IMR-90 (cell line): ENCODE data around the gene ZSWIM8. TPM values are rescaled to one million over a fixed set of nuclear protein-coding genes. Genes with fewer than 3 reads are reported as not detected.

ENCODE experiments used
- ATAC-seq: fragments of 200-7000 bp; cut with Tn5 transposase; 2 replicates; pipeline ENCODE4 v1.9.1; 2020; ENCODE audit warnings: low read depth, mild to moderate bottlenecking, moderate library complexity
- BruUV-seq: library from RNA; stranded (reverse); fragments of 400-500 nt; replicated peaks from 2 replicates; lab custom pipeline; 2021; lab: Mats Ljungman, UMichigan
- CTCF ChIA-PET: fragments of 300-600 bp; formaldehyde crosslinking; extraction: SDS; loops from one replicate; lab custom pipeline; 2021; ENCODE audit warnings: antibody characterized with exemption; lab: Yijun Ruan, JAX
- POLR2A ChIA-PET: fragments of 300-600 bp; sonication (Branson Sonifier 250); formaldehyde crosslinking; loops from one replicate; lab custom pipeline; 2022; ENCODE audit warnings: antibody characterized with exemption; ENCODE audit not compliant: unreplicated experiment; lab: Charles Lee
- DNase-seq: peaks from one replicate; pipeline ENCODE4 v3.0.0; 2013
- H2AFZ ChIP-seq: replicated peaks from 2 replicates; pipeline ENCODE3; 2013; ENCODE audit warnings: low read length, mild to moderate bottlenecking; ENCODE audit not compliant: poor library complexity
- H2AK5ac ChIP-seq: 2 replicates; pipeline ENCODE4 v1.6.1; 2013; ENCODE audit warnings: low read depth, low read length, inconsistent platforms
- H2AK9ac ChIP-seq: replicated peaks from 2 replicates; pipeline ENCODE3; 2013; ENCODE audit warnings: mild to moderate bottlenecking, low read depth, low read length, moderate library complexity; ENCODE audit not compliant: poor library complexity
- H2BK120ac ChIP-seq: 2 replicates; pipeline ENCODE4 v1.6.1; 2013; ENCODE audit warnings: low read depth, low read length, inconsistent platforms
- H2BK15ac ChIP-seq: 3 replicates; pipeline ENCODE4 v1.6.1; 2013; ENCODE audit warnings: low read depth, low read length, inconsistent platforms
- H2BK20ac ChIP-seq: 2 replicates; pipeline ENCODE4 v1.6.1; 2013; ENCODE audit warnings: low read depth, mild to moderate bottlenecking, inconsistent platforms, low read length, moderate library complexity
- H2BK5ac ChIP-seq: 2 replicates; pipeline ENCODE4 v1.6.1; 2013; ENCODE audit warnings: mild to moderate bottlenecking, low read depth, low read length, inconsistent platforms; ENCODE audit not compliant: poor library complexity, severe bottlenecking
- H3K14ac ChIP-seq: replicated peaks from 2 replicates; pipeline ENCODE4 v1.6.1; 2013; ENCODE audit warnings: low read depth, low read length, inconsistent platforms
- H3K18ac ChIP-seq: 2 replicates; pipeline ENCODE4 v1.6.1; 2013; ENCODE audit warnings: low read depth, low read length, control low read depth
- H3K23ac ChIP-seq: 2 replicates; pipeline ENCODE4 v1.6.1; 2013; ENCODE audit warnings: low read depth, low read length, inconsistent platforms
- H3K27ac ChIP-seq: 2 replicates; pipeline ENCODE4 v1.5.1; 2013; ENCODE audit warnings: mild to moderate bottlenecking, control low read depth, low read length; ENCODE audit not compliant: insufficient read depth
- H3K27me3 ChIP-seq: 2 replicates; pipeline ENCODE4 v1.6.1; 2013; ENCODE audit warnings: low read length; ENCODE audit not compliant: control insufficient read depth, insufficient read depth
- H3K36me3 ChIP-seq: 2 replicates; pipeline ENCODE4 v1.6.1; 2013; ENCODE audit warnings: low read length, mixed read lengths; ENCODE audit not compliant: control insufficient read depth, insufficient read depth
- H3K4ac ChIP-seq: 2 replicates; pipeline ENCODE4 v1.6.1; 2013; ENCODE audit warnings: low read depth, low read length, inconsistent platforms
- H3K4me1 ChIP-seq: 2 replicates; pipeline ENCODE4 v1.6.1; 2013; ENCODE audit warnings: low read length, mixed read lengths; ENCODE audit not compliant: control insufficient read depth, insufficient read depth
- H3K4me2 ChIP-seq: 2 replicates; pipeline ENCODE4 v1.6.1; 2013; ENCODE audit warnings: low read depth, mild to moderate bottlenecking, control low read depth, low read length, moderate library complexity
- H3K4me3 ChIP-seq: 2 replicates; pipeline ENCODE4 v1.5.1; 2013; ENCODE audit warnings: low read depth, mild to moderate bottlenecking, control low read depth, low read length, moderate library complexity; ENCODE audit not compliant: insufficient read depth
- H3K56ac ChIP-seq: 2 replicates; pipeline ENCODE4 v1.6.1; 2013; ENCODE audit warnings: low read length, inconsistent platforms; ENCODE audit not compliant: insufficient read depth; ENCODE audit errors: extremely low read depth
- H3K79me1 ChIP-seq, 2 experiments: 2 replicates each; pipeline ENCODE4 v1.6.1; 2013; ENCODE audit warnings: low read length in 2 of 2, inconsistent platforms in 1 of 2, low read depth in 1 of 2
- H3K9ac ChIP-seq: 2 replicates; pipeline ENCODE4 v1.6.1; 2013; ENCODE audit warnings: low read depth, low read length, control low read depth
- H3K9me1 ChIP-seq: 2 replicates; pipeline ENCODE4 v1.6.1; 2013; ENCODE audit warnings: low read length, inconsistent platforms; ENCODE audit not compliant: insufficient read depth
- H3K9me3 ChIP-seq: 2 replicates; pipeline ENCODE4 v1.6.1; 2013; ENCODE audit warnings: low read length; ENCODE audit not compliant: control insufficient read depth, insufficient read depth
- H4K20me1 ChIP-seq: 2 replicates; pipeline ENCODE4 v1.6.1; 2013; ENCODE audit warnings: low read length, inconsistent platforms; ENCODE audit not compliant: insufficient read depth
- H4K5ac ChIP-seq: 2 replicates; pipeline ENCODE4 v1.6.1; 2013; ENCODE audit warnings: mild to moderate bottlenecking, low read depth, low read length, control low read depth
- H4K8ac ChIP-seq, 2 experiments: 2 replicates each; pipeline ENCODE4 v1.6.1; 2013; ENCODE audit warnings: low read depth in 2 of 2, low read length in 2 of 2, control low read depth in 1 of 2, inconsistent platforms in 1 of 2
- H4K91ac ChIP-seq: 2 replicates; pipeline ENCODE4 v1.6.1; 2013; ENCODE audit warnings: low read depth, low read length, inconsistent platforms; ENCODE audit not compliant: insufficient read depth
- BHLHE40 ChIP-seq: fragments of 150-350 bp; IDR thresholded peaks from 2 replicates; pipeline ENCODE4 v1.6.1; 2016; ENCODE audit warnings: mild to moderate bottlenecking, low read depth, low read length
- FOS ChIP-seq: fragments of 150-350 bp; IDR thresholded peaks from 2 replicates; pipeline ENCODE4 v1.6.1; 2016; ENCODE audit warnings: low read depth, low read length
- MAFK ChIP-seq: IDR thresholded peaks from 2 replicates; pipeline ENCODE4 v1.6.1; 2012; ENCODE audit warnings: low read depth, low read length, improper control_type of control experiment
- NFE2L2 ChIP-seq: fragments of 150-350 bp; IDR thresholded peaks from 2 replicates; pipeline ENCODE4 v1.6.1; 2016; ENCODE audit warnings: low read depth, mild to moderate bottlenecking, low read length
- POLR2A ChIP-seq: IDR thresholded peaks from 2 replicates; pipeline ENCODE4 v1.6.1; 2012; ENCODE audit warnings: mild to moderate bottlenecking, low read depth, low read length
- RCOR1 ChIP-seq: IDR thresholded peaks from 2 replicates; pipeline ENCODE4 v1.6.1; 2012; ENCODE audit warnings: mild to moderate bottlenecking, low read length, improper control_type of control experiment; ENCODE audit not compliant: insufficient replicate concordance
- RFX5 ChIP-seq: IDR thresholded peaks from 2 replicates; pipeline ENCODE4 v1.8.0; 2012; ENCODE audit warnings: low read depth, mild to moderate bottlenecking, low read length, moderate library complexity
- USF2 ChIP-seq: fragments of 150-350 bp; IDR thresholded peaks from 2 replicates; pipeline ENCODE4 v1.6.1; 2017; ENCODE audit warnings: mild to moderate bottlenecking, antibody characterized with exemption, low read length, low read depth
- WGBS, 2 experiments: methylation state at CpG; one replicate each; pipeline versions ENCODE4 v1.1.5 to v1.1.7; 2013; ENCODE audit warnings: missing lambda C conversion rate in 2 of 2; ENCODE audit not compliant: insufficient read length in 1 of 2; ENCODE audit errors: extremely low coverage in 2 of 2; 5-methylcytosine and 5-hydroxymethylcytosine counted together
- dilution Hi-C: fragments of 300-500 bp; cut with HindIII; formaldehyde crosslinking; loops from one replicate; pipeline ENCODE4 v1.14.3; 2018; ENCODE audit warnings: low sequenced_read_pairs; ENCODE audit not compliant: unreplicated experiment
- in situ Hi-C: fragments of 300-500 bp; cut with MboI; formaldehyde crosslinking; loops from 3 replicates; pipeline ENCODE4 v1.14.3; 2019; ENCODE audit warnings: low sequenced_read_pairs, inconsistent platforms, mixed read lengths
- intact Hi-C: fragments of 100-400 bp; cut with micrococcal nuclease; formaldehyde crosslinking; loops from 2 replicates; pipeline ENCODE4 v1.10.0; 2022
- microRNA-seq, 2 experiments: library from miRNA; stranded (forward) in 1 of 2; unstranded in 1 of 2; fragments of 10-50 nt in 1 of 2; fragments of <30 nt in 1 of 2; gene quantifications in 1 of 2; microRNA quantifications in 1 of 2; one replicate each; pipeline versions ENCODE3 to v1.1.0; 2013 to 2020; ENCODE audit not compliant: insufficient read depth in 1 of 2, insufficient read length in 1 of 2, unreplicated experiment in 1 of 2
- polyA plus RNA-seq, 3 experiments: library from polyadenylated mRNA; depleted of rRNA; stranded (reverse); fragments of >200 nt; gene quantifications; 2 replicates each; pipeline ENCODE4 v1.2.3, GENCODE V29; 2012; ENCODE audit warnings: low replicate concordance in 1 of 3
- small RNA-seq, 5 experiments: library from RNA; depleted of rRNA; stranded (forward); fragments of <200 nt; gene quantifications; one replicate each; pipeline ENCODE3, GENCODE V24; 2012
- total RNA-seq: library from RNA; depleted of rRNA; stranded (reverse); fragments of >200 nt; gene quantifications from 2 replicates; pipeline ENCODE4 v1.2.3, GENCODE V29; 2012; rRNA removed

ZSWIM8 gene
- total and polyA plus RNA-seq, 2 of the 4 experiments (the other 2 are of a cell fraction) = 16.8 to 103 TPM

DNA sequence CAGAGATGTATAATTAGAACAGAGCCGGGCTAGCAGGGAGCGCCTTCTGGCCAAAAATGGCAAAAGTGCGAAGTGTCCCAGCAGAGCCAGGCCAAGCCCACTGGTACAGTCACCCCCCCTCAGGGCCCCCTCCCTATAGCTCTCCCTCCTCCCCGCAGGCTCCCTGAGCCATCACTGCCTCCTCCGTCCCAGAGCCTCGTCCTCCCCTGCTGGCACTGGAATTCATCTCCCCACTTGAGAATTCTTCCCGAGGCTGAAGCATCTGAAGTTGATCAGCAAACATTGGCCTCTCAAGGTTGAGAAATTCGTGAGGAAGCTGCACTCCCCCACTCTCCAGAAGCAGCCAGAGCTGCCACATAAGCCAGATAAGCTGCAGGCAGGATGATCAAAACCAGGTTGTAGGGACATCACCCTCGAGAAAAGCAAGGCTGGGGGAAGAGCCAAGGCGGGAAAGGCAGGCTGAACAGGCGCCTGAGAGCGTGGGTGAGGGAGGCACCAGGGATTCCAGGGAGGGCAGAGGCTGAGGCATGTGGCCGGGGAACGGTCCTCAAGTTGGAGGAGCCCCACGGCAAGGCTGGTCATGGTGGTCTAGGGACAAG lies 65.6 kb downstream of the ZSWIM8 start:
- H3K4me2 ChIP-seq = no peak overlapping the region
- no peak overlapping the region for H2BK120ac ChIP-seq
- no peak overlapping the region for H2AFZ ChIP-seq
- no peak overlapping the region for H2BK5ac ChIP-seq
- H2BK20ac ChIP-seq = no peak overlapping the region
- intact Hi-C loops (no loop called here), in situ Hi-C loops (no loop called here), dilution Hi-C loops (no loop called here)
- no peak overlapping the region for H3K23ac ChIP-seq
- TF ChIP-seq POLR2A (no peak), RCOR1 (no peak), MAFK (no peak), NFE2L2 (no peak), RFX5 (no peak), USF2 (no peak), BHLHE40 (no peak), FOS (no peak)
- 62% methylated on average over 5 of the region's 15 CpGs; no CpG with 5 or more reads in 1 of the 2 experiments for WGBS, 2 experiments
- no peak overlapping the region for H3K27ac ChIP-seq
- peaks cover 5 to 17% of the 10 kb centered on the region in 2 experiments; a peak in 3 of 4 replicates for H3K79me1 ChIP-seq
- DNase-seq (peak; percentile 50), ATAC-seq (peak; percentile 65)
- H4K91ac ChIP-seq = no peak overlapping the region
- no peak overlapping the region for H4K8ac ChIP-seq
- no peaks in the 10 kb centered on the region for H3K9me3 ChIP-seq
- H2BK15ac ChIP-seq = no peak overlapping the region
- no peak overlapping the region for H3K56ac ChIP-seq
- H3K9ac ChIP-seq = no peak overlapping the region
- peaks cover 19% of the 10 kb centered on the region; the same call in 1 of the 2 replicates for H4K20me1 ChIP-seq
- CTCF ChIA-PET = interaction anchor here (1.0 to 1.5 kb wide), 2 partner anchors 29 to 90 kb away, joined by 3 to 7 read pairs; no protein-coding TSS in a partner anchor
- no peak overlapping the region for H3K18ac ChIP-seq
- H3K9me1 ChIP-seq = no peaks in the 10 kb centered on the region
- POLR2A ChIA-PET = no interaction called here
- no peak overlapping the region; the same call in 1 of the 2 replicates for H2AK5ac ChIP-seq
- no peaks in the 10 kb centered on the region for H3K27me3 ChIP-seq
- H3K4ac ChIP-seq = 0 out of 2 replicates have a peak overlapping the region, but pooled peaks have one; percentile 9
- BruUV-seq = no TSS peak
- no peak overlapping the region; the same call in 1 of the 2 replicates for H3K14ac ChIP-seq
- no peak overlapping the region for H3K4me3 ChIP-seq
- peaks cover 4% of the 10 kb centered on the region; the same call in 1 of the 2 replicates for H3K4me1 ChIP-seq
- peak overlapping the region; percentile 33 for H2AK9ac ChIP-seq
- H3K36me3 ChIP-seq = peaks cover 44% of the 10 kb centered on the region
- no peak overlapping the region for H4K5ac ChIP-seq

Small RNAs within 50 kb of the gene (microRNA-seq; reads per million reads assigned to microRNA genes)
- gene AC022400.4 (ENCODE audit: insufficient read depth, insufficient read length) (not detected), gene AC022400.9 (ENCODE audit: insufficient read depth, insufficient read length) (not detected), gene ZSWIM8-AS1 (ENCODE audit: insufficient read depth, insufficient read length) (not detected)

Small RNAs within 50 kb of the gene (small RNA-seq; reads per million reads assigned to genes)
- gene AC022400.4 = 0 reads per million in 5 experiments
- gene AC022400.9 = 0 reads per million in 5 experiments
- 0 reads per million in 5 experiments for gene ZSWIM8-AS1

Other genes with a start within 250 kb of the ZSWIM8 start
- 7.9 and 8.9 TPM in 2 replicates for gene USP54, start 194.3 kb upstream of the ZSWIM8 start, total RNA-seq
- gene USP54, start 194.3 kb upstream of the ZSWIM8 start, polyA plus RNA-seq (2012; rRNA removed) = 4.0 and 4.5 TPM in 2 replicates
- under 0.01 and 0.18 TPM in 2 replicates for gene MYOZ1, start 144.1 kb upstream of the ZSWIM8 start, total RNA-seq
- gene MYOZ1, start 144.1 kb upstream of the ZSWIM8 start, polyA plus RNA-seq (2012; rRNA removed) = 0.27 and 0.29 TPM in 2 replicates
- under 0.01 and 0.18 TPM in 2 replicates for gene SYNPO2L, start 129.6 kb upstream of the ZSWIM8 start, total RNA-seq
- gene SYNPO2L, start 129.6 kb upstream of the ZSWIM8 start, polyA plus RNA-seq (2012; rRNA removed) = 0.62 and 0.75 TPM in 2 replicates
- gene AGAP5, start 87.5 kb upstream of the ZSWIM8 start, total RNA-seq = 1.4 and 1.8 TPM in 2 replicates
- gene AGAP5, start 87.5 kb upstream of the ZSWIM8 start, polyA plus RNA-seq (2012; rRNA removed) = 4.1 TPM in 2 replicates
- 66.4 and 74.2 TPM in 2 replicates for gene SEC24C, start 41.2 kb upstream of the ZSWIM8 start, total RNA-seq
- gene SEC24C, start 41.2 kb upstream of the ZSWIM8 start, polyA plus RNA-seq (2012; rRNA removed) = 84.2 and 88.9 TPM in 2 replicates
- 11.5 and 13.9 TPM in 2 replicates for gene CHCHD1, start 3.6 kb upstream of the ZSWIM8 start, total RNA-seq
- gene CHCHD1, start 3.6 kb upstream of the ZSWIM8 start, polyA plus RNA-seq (2012; rRNA removed) = 21.0 and 24.9 TPM in 2 replicates
- 5.6 TPM in 2 replicates for gene NDST2, start 26.0 kb downstream of the ZSWIM8 start, total RNA-seq
- 14.6 and 16.5 TPM in 2 replicates for gene NDST2, start 26.0 kb downstream of the ZSWIM8 start, polyA plus RNA-seq (2012; rRNA removed)
- gene CAMK2G, start 88.9 kb downstream of the ZSWIM8 start, total RNA-seq = 18.9 and 20.4 TPM in 2 replicates
- 24.0 and 25.4 TPM in 2 replicates for gene CAMK2G, start 88.9 kb downstream of the ZSWIM8 start, polyA plus RNA-seq (2012; rRNA removed)
- gene PLAU, start 125.5 kb downstream of the ZSWIM8 start, total RNA-seq = 115 and 123 TPM in 2 replicates
- gene PLAU, start 125.5 kb downstream of the ZSWIM8 start, polyA plus RNA-seq (2012; rRNA removed) = 230 and 283 TPM in 2 replicates
- 283 and 316 TPM in 2 replicates for gene VCL, start 212.5 kb downstream of the ZSWIM8 start, total RNA-seq
- 193 and 227 TPM in 2 replicates for gene VCL, start 212.5 kb downstream of the ZSWIM8 start, polyA plus RNA-seq (2012; rRNA removed)